ENCODE data around the gene HIP1.
"Not testable (repeated sequence)": the region's sequence is repeated elsewhere in the genome, so short reads cannot be mapped to it uniquely, and the experiment has no call there.

Gene HIP1

GRCh38 chr7:75635036-75635435 lies 103.7 kb downstream of the HIP1 start:
- DNase-seq (ENCODE audit: extremely low spot score): no peak
- ChIA-PET POLR2A (no interaction called here), CTCF (interaction anchor here (0.7 kb wide), 1 partner anchor 127 kb away, joined by 3 read pairs; no protein-coding TSS in a partner anchor)
- no peak for TF ChIP-seq L3MBTL2 (conservative IDR thresholded peaks at IDR 0.05)
- TF ChIP-seq LEF1 (IDR thresholded peaks at IDR 0.05; ENCODE audit: borderline replicate concordance): no peak
- TF ChIP-seq FOXM1 (IDR thresholded peaks at IDR 0.05; ENCODE audit: borderline replicate concordance): no peak
- TF ChIP-seq, protein P1, sequence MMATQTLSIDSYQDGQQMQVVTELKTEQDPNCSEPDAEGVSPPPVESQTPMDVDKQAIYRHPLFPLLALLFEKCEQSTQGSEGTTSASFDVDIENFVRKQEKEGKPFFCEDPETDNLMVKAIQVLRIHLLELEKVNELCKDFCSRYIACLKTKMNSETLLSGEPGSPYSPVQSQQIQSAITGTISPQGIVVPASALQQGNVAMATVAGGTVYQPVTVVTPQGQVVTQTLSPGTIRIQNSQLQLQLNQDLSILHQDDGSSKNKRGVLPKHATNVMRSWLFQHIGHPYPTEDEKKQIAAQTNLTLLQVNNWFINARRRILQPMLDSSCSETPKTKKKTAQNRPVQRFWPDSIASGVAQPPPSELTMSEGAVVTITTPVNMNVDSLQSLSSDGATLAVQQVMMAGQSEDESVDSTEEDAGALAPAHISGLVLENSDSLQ (IDR thresholded peaks at IDR 0.05): no peak
- TF ChIP-seq SUZ12 (IDR thresholded peaks at IDR 0.05): no peak
- no peak for TF ChIP-seq ELF4 (IDR thresholded peaks at IDR 0.05)
- TF ChIP-seq NFRKB (IDR thresholded peaks at IDR 0.05): no peak
- TF ChIP-seq FOXA1 (IDR thresholded peaks at IDR 0.05): no peak
- TF ChIP-seq ZNF384 (IDR thresholded peaks at IDR 0.05): no peak
- no peak for TF ChIP-seq CTBP1 (IDR thresholded peaks at IDR 0.05; ENCODE audit: borderline replicate concordance)
- no peak for TF ChIP-seq SP1 (IDR thresholded peaks at IDR 0.05)
- no peak for TF ChIP-seq HDGF (IDR thresholded peaks at IDR 0.05; ENCODE audit: borderline replicate concordance)
- no peak for TF ChIP-seq TARDBP (IDR thresholded peaks at IDR 0.05)
- TF ChIP-seq FOXK2 (IDR thresholded peaks at IDR 0.05): no peak
- TF ChIP-seq ARNT (IDR thresholded peaks at IDR 0.05): no peak

DNA sequence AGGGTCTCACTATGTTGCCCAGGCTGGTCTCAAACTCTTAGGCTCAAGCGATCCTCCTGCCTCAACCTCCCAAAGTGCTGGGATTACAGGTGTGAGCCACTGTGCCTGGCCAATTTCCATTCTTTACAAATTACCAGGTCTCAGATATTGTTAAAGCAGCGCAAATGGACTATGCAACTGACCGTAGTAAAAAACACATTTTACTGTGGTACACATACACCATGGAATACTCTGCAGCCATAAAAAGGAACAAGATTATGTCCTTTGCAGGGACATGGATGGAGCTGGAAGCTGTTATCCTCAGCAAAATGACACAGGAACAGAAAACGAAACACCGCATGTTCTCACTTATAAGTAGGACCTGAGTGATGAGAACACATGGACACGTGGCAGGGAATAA lies 106.2 kb downstream of the HIP1 start:
- POLR2A ChIA-PET; DNase-seq (ENCODE audit: extremely low spot score); CTCF ChIA-PET: not testable (repeated sequence)

- DNase-seq (ENCODE audit: extremely low spot score): no peak
Measured at GRCh38 chr7:75631711-75632110, 107.0 kb downstream of the HIP1 start.

DNA sequence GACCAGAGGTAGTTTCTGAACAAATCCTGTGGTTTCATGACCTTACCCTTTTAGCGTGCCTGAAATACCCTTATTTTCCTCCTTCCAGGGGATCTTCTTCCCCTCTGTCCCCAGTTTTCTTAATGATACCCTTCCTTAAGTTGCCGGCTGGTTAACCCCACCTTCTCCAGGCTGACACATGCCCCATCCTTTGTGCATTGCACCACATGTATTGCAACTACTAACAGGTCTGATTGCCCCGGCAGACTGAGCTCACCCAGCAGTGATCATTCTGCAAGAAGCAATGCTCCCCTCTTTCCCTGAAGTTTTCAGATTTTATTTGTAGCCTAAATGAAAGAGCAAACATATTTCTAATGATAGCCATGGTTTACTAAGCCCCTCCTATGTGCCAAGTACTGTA lies 108.2 kb downstream of the HIP1 start:
- TF ChIP-seq ELF4 (IDR thresholded peaks at IDR 0.05): no peak
- no peak for TF ChIP-seq SP1 (IDR thresholded peaks at IDR 0.05)
- TF ChIP-seq ZNF384 (IDR thresholded peaks at IDR 0.05): no peak
- no peak for TF ChIP-seq L3MBTL2 (conservative IDR thresholded peaks at IDR 0.05)
- TF ChIP-seq, protein P1 (IDR thresholded peaks at IDR 0.05): no peak
- no peak for TF ChIP-seq LEF1 (IDR thresholded peaks at IDR 0.05; ENCODE audit: borderline replicate concordance)
- no peak for TF ChIP-seq CTBP1 (IDR thresholded peaks at IDR 0.05; ENCODE audit: borderline replicate concordance)
- no peak for TF ChIP-seq BHLHE40 (IDR thresholded peaks at IDR 0.05; ENCODE audit: borderline replicate concordance)
- TF ChIP-seq FOXM1 (IDR thresholded peaks at IDR 0.05; ENCODE audit: borderline replicate concordance): no peak
- ChIA-PET CTCF (no interaction called here), POLR2A (no interaction called here)
- DNase-seq (ENCODE audit: extremely low spot score): no peak

More at GRCh38 chr7:75631711-75632110, 107.0 kb downstream of the HIP1 start:
- ChIA-PET POLR2A (no interaction called here), CTCF (no interaction called here)
- no peak for TF ChIP-seq BHLHE40 (IDR thresholded peaks at IDR 0.05; ENCODE audit: borderline replicate concordance)
- no peak for TF ChIP-seq FOXM1 (IDR thresholded peaks at IDR 0.05; ENCODE audit: borderline replicate concordance)
- TF ChIP-seq, protein P1 (IDR thresholded peaks at IDR 0.05): no peak
- TF ChIP-seq SP1 (IDR thresholded peaks at IDR 0.05): no peak
- TF ChIP-seq CTBP1 (IDR thresholded peaks at IDR 0.05; ENCODE audit: borderline replicate concordance): no peak
- no peak for TF ChIP-seq NFRKB (IDR thresholded peaks at IDR 0.05)
- no peak for TF ChIP-seq FOXA1 (IDR thresholded peaks at IDR 0.05)
- no peak for TF ChIP-seq TARDBP (IDR thresholded peaks at IDR 0.05)
- no peak for TF ChIP-seq FOXK2 (IDR thresholded peaks at IDR 0.05)
- no peak for TF ChIP-seq HDGF (IDR thresholded peaks at IDR 0.05; ENCODE audit: borderline replicate concordance)
- no peak for TF ChIP-seq ARNT (IDR thresholded peaks at IDR 0.05)
- TF ChIP-seq ZNF384 (IDR thresholded peaks at IDR 0.05): no peak
- no peak for TF ChIP-seq LEF1 (IDR thresholded peaks at IDR 0.05; ENCODE audit: borderline replicate concordance)
- TF ChIP-seq L3MBTL2 (conservative IDR thresholded peaks at IDR 0.05): no peak
- TF ChIP-seq ELF4 (IDR thresholded peaks at IDR 0.05): no peak
- no peak for TF ChIP-seq SUZ12 (IDR thresholded peaks at IDR 0.05)

GRCh38 chr7:75629044-75629443 lies 109.7 kb downstream of the HIP1 start:
- no peak for DNase-seq (ENCODE audit: extremely low spot score)
- CTCF ChIA-PET: no interaction called here
- TF ChIP-seq TARDBP (IDR thresholded peaks at IDR 0.05) (no peak), ARNT (IDR thresholded peaks at IDR 0.05) (no peak), L3MBTL2 (conservative IDR thresholded peaks at IDR 0.05) (no peak)
- TF ChIP-seq, protein P1 (IDR thresholded peaks at IDR 0.05): no peak
- POLR2A ChIA-PET: no interaction called here

DNA sequence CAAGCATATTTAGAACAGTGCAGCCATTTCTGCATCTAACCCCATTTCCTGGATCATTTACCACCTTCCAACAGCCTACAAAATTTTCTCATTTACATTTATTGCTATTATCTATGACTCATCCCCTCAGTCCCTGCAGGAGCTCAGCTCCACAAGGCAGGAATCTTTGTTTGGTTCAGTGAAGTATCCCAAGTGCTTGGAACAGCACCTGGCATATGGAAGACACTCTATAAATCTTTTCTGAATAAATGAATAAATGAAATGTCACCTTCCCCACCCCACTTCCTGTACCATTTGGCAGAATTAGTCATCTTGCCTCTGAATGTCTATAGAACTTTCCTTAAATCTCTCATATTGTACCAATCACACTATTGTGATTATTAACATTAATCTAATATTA lies 110.7 kb downstream of the HIP1 start:
- POLR2A ChIA-PET: no interaction called here
- CTCF ChIA-PET: no interaction called here
- TF ChIP-seq L3MBTL2 (conservative IDR thresholded peaks at IDR 0.05) (no peak), CTBP1 (IDR thresholded peaks at IDR 0.05; ENCODE audit: borderline replicate concordance) (no peak), HDGF (IDR thresholded peaks at IDR 0.05; ENCODE audit: borderline replicate concordance) (no peak), FOXM1 (IDR thresholded peaks at IDR 0.05; ENCODE audit: borderline replicate concordance) (no peak), ZNF384 (IDR thresholded peaks at IDR 0.05) (no peak), LEF1 (IDR thresholded peaks at IDR 0.05; ENCODE audit: borderline replicate concordance) (no peak), ELF4 (IDR thresholded peaks at IDR 0.05) (no peak), FOXA1 (IDR thresholded peaks at IDR 0.05) (no peak), NFRKB (IDR thresholded peaks at IDR 0.05) (no peak), FOXK2 (IDR thresholded peaks at IDR 0.05) (no peak), ARNT (IDR thresholded peaks at IDR 0.05) (no peak), SUZ12 (IDR thresholded peaks at IDR 0.05) (no peak), TARDBP (IDR thresholded peaks at IDR 0.05) (no peak), BHLHE40 (IDR thresholded peaks at IDR 0.05; ENCODE audit: borderline replicate concordance) (no peak), SP1 (IDR thresholded peaks at IDR 0.05) (no peak)
- TF ChIP-seq, protein P1 (IDR thresholded peaks at IDR 0.05): no peak
- DNase-seq (ENCODE audit: extremely low spot score): no peak

All from HEK293T (cell line).